ENCODE results near the gene NKIRAS2. TPM values are rescaled to one million over a fixed set of nuclear protein-coding genes. Genes with fewer than 3 reads are reported as not detected.
A peak's percentile ranks its signal among the peaks of the same experiment; 100 is the strongest.

The NKIRAS2 gene
- total and polyA plus RNA-seq, 2 of the 4 experiments (the other 2 are of a cell fraction), result 25.6 to 51.8 TPM

DNA sequence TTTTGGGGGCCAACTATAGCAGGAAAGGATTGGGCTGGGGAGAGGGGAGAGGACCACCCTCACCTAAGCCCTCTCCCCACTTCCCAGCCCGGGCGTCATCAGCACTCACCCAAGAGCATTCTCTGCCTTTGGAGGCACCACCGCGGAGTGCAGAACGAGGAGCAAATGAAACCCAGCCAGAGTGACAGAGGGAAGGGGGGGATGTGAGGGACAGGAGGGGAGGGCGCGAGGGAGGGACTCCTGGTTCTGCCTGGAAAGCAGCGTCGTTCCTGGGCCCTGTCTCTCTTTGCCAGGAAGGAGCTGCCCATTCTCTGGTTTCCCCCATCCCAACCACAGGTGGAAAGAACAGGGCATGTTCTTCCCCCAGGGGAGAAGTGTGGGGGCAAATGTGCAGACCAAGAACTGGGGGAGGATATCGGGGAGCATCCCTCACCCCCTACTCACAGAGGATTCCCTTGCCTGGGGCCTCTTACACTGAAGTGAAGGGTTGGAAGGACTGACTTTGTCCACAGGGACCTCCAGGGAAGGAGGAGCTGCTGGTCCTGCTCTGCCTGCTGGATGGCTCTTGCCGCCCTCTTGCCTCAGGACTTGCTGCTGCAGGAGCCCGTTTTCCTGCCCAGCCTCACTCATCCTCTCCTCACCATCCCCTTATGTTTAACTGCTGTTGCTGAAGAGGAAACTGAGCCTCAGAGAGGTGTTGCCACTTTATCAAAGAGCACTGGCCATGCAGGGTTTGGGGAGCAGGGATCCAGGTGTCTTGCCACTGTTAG lies 34.0 kb downstream of the NKIRAS2 start:
- H2BK15ac ChIP-seq (ENCODE audit: low read depth, low read length), result no peak overlapping the region
- ChIA-PET POLR2A (ENCODE audit: unreplicated experiment) (no interaction called here), CTCF (no interaction called here)
- H3K56ac ChIP-seq (ENCODE audit: extremely low read depth, insufficient read depth, low read length), result no peak overlapping the region
- H3K36me3 ChIP-seq (ENCODE audit: control insufficient read depth, insufficient read depth, low read length), result no peaks in the 10 kb centered on the region
- H3K23ac ChIP-seq (ENCODE audit: low read depth, low read length), result 0 out of 2 replicates have a peak overlapping the region, but pooled peaks have one; percentile 49
- no peaks in the 10 kb centered on the region for H3K9me3 ChIP-seq (ENCODE audit: control insufficient read depth, insufficient read depth, low read length)
- H2AK9ac ChIP-seq (replicated peaks; ENCODE audit: low read depth, low read length, poor library complexity), result no peak overlapping the region
- no peak overlapping the region for H3K4ac ChIP-seq (ENCODE audit: low read depth, low read length)
- no peak overlapping the region for H3K27ac ChIP-seq (ENCODE audit: insufficient read depth, low read length)
- no CpG with 5 or more reads among the region's 12 CpGs for WGBS, 2 experiments (ENCODE audit: extremely low coverage in 2 of 2, insufficient read length in 1 of 2)
- H3K4me2 ChIP-seq (ENCODE audit: low read depth, low read length), result no peak overlapping the region
- no peak overlapping the region for H4K5ac ChIP-seq (ENCODE audit: low read depth, low read length)
- dilution Hi-C loops (cut with HindIII; ENCODE audit: low sequenced_read_pairs, unreplicated experiment), result no loop called here
- intact Hi-C loops (cut with micrococcal nuclease), result no loop called here
- 0 out of 2 replicates have a peak, but pooled peaks cover 1% of the 10 kb centered on the region for H3K4me1 ChIP-seq (ENCODE audit: control insufficient read depth, insufficient read depth, low read length)
- no TSS peak for BruUV-seq (replicated peaks)
- H3K9ac ChIP-seq (ENCODE audit: low read depth, low read length), result no peak overlapping the region
- peaks cover 3% of the 10 kb centered on the region; the same call in 1 of the 2 replicates for H3K9me1 ChIP-seq (ENCODE audit: insufficient read depth, low read length)
- no peak overlapping the region for H2BK20ac ChIP-seq (ENCODE audit: low read depth, low read length)
- no peak overlapping the region for H2BK120ac ChIP-seq (ENCODE audit: low read depth, low read length)
- H2BK5ac ChIP-seq (ENCODE audit: low read depth, low read length, poor library complexity, severe bottlenecking), result no peak overlapping the region
- H3K79me1 ChIP-seq (ENCODE audit: low read depth in 1 of 2, low read length in 2 of 2), result no peaks in the 10 kb centered on the region
- H4K91ac ChIP-seq (ENCODE audit: insufficient read depth, low read depth, low read length), result no peak overlapping the region
- H3K14ac ChIP-seq (replicated peaks; ENCODE audit: low read depth, low read length), result no peak overlapping the region
- ATAC-seq (ENCODE audit: low read depth) (no peak), DNase-seq (no peak)
- no peak overlapping the region for H3K18ac ChIP-seq (ENCODE audit: low read depth, low read length)
- no peaks in the 10 kb centered on the region for H4K20me1 ChIP-seq (ENCODE audit: insufficient read depth, low read length)
- no peak for TF ChIP-seq POLR2A (IDR thresholded peaks at IDR 0.05; ENCODE audit: low read depth, low read length)
- no peak for TF ChIP-seq CEBPB (IDR thresholded peaks at IDR 0.05; ENCODE audit: low read depth, low read length)
- TF ChIP-seq, protein P1, sequence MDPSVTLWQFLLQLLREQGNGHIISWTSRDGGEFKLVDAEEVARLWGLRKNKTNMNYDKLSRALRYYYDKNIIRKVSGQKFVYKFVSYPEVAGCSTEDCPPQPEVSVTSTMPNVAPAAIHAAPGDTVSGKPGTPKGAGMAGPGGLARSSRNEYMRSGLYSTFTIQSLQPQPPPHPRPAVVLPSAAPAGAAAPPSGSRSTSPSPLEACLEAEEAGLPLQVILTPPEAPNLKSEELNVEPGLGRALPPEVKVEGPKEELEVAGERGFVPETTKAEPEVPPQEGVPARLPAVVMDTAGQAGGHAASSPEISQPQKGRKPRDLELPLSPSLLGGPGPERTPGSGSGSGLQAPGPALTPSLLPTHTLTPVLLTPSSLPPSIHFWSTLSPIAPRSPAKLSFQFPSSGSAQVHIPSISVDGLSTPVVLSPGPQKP (IDR thresholded peaks at IDR 0.05; ENCODE audit: borderline replicate concordance, low read depth, low read length), result no peak
- TF ChIP-seq RAD21 (IDR thresholded peaks at IDR 0.05; ENCODE audit: low read length), result no peak
- no peak for TF ChIP-seq NFE2L2 (IDR thresholded peaks at IDR 0.05; ENCODE audit: low read depth, low read length)
- no peak for TF ChIP-seq FOS (IDR thresholded peaks at IDR 0.05; ENCODE audit: low read depth, low read length)
- TF ChIP-seq, protein P2, sequence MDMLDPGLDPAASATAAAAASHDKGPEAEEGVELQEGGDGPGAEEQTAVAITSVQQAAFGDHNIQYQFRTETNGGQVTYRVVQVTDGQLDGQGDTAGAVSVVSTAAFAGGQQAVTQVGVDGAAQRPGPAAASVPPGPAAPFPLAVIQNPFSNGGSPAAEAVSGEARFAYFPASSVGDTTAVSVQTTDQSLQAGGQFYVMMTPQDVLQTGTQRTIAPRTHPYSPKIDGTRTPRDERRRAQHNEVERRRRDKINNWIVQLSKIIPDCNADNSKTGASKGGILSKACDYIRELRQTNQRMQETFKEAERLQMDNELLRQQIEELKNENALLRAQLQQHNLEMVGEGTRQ (IDR thresholded peaks at IDR 0.05; ENCODE audit: low read depth, low read length), result no peak
- no peak overlapping the region for H4K8ac ChIP-seq (ENCODE audit: low read depth in 2 of 2, low read length in 2 of 2)
- no peak overlapping the region for H3K4me3 ChIP-seq (ENCODE audit: insufficient read depth, low read depth, low read length)
- no peak overlapping the region for H2AFZ ChIP-seq (replicated peaks; ENCODE audit: low read length, poor library complexity)
- in situ Hi-C loops (cut with MboI; ENCODE audit: low sequenced_read_pairs), result no loop called here
- H3K27me3 ChIP-seq (ENCODE audit: control insufficient read depth, insufficient read depth, low read length), result peaks cover 81% of the 10 kb centered on the region
- H2AK5ac ChIP-seq (ENCODE audit: low read depth, low read length), result no peak overlapping the region
